Activated naive CD4-positive, alpha-beta T cell treated with anti-CD3 and anti-CD28 coated beads, Interleukin-2, amount 10 ng/mL, durations not matched to agents 7 days and 5 days (primary cell): ENCODE measurements around the gene BFSP1.

ENCODE experiments used
- CTCF ChIA-PET: fragments of 350-600 bp; sonication (Branson Sonifier 250); formaldehyde crosslinking; loops from one replicate; lab custom pipeline; 2021; ENCODE audit warnings: antibody characterized with exemption; lab: Charles Lee
- DNase-seq: peaks from one replicate; pipeline ENCODE4 v3.0.0-alpha.2; 2020
- H3K27ac Mint-ChIP-seq: one replicate; pipeline ENCODE4 v1.8.0; 2021; ENCODE audit warnings: mild to moderate bottlenecking, moderate library complexity, mixed read lengths
- H3K27me3 Mint-ChIP-seq: one replicate; pipeline ENCODE4 v1.8.0; 2021; ENCODE audit warnings: mild to moderate bottlenecking, mixed read lengths
- H3K36me3 Mint-ChIP-seq: one replicate; pipeline ENCODE4 v1.8.0; 2021; ENCODE audit warnings: mixed read lengths
- H3K4me1 Mint-ChIP-seq: one replicate; pipeline ENCODE4 v1.8.0; 2021; ENCODE audit warnings: mixed read lengths
- H3K4me3 Mint-ChIP-seq: one replicate; pipeline ENCODE4 v1.8.0; 2021; ENCODE audit warnings: mild to moderate bottlenecking, moderate library complexity, mixed read lengths
- H3K9me3 Mint-ChIP-seq: one replicate; pipeline ENCODE4 v1.8.0; 2021; ENCODE audit warnings: mixed read lengths

The BFSP1 gene

DNA sequence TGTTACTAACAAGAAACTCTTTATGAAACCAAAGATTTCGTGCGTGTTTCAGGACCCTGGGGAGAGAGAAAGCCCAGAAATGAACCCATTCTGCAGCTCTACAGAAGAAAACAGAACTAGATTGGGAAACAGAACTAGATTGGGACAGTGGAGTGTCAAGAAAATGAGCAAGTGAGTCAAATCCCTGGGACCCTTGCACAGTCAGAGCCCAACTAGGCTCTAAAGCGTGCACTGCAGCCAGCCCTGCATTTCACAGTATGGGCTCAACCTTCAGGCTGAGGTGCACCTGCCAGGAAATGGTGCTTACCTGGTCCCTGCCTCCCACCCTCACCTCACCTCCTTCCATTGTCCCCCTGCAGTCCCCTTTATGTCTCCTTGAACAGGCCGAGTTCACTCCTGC, 39.7 kb downstream of the BFSP1 start:
- Mint-ChIP-seq H3K27ac (no peak overlapping the region), H3K4me1 (no peaks in the 10 kb centered on the region), H3K9me3 (no peaks in the 10 kb centered on the region), H3K36me3 (no peaks in the 10 kb centered on the region), H3K4me3 (no peak overlapping the region), H3K27me3 (peaks cover 47% of the 10 kb centered on the region)
- CTCF ChIA-PET, result no interaction called here
- DNase-seq, result no peak

GRCh38 chr20:17491041-17491440, 40.1 kb downstream of the BFSP1 start:
- Mint-ChIP-seq H3K27me3 (peaks cover 48% of the 10 kb centered on the region), H3K4me3 (no peak overlapping the region), H3K9me3 (no peaks in the 10 kb centered on the region), H3K4me1 (no peaks in the 10 kb centered on the region), H3K36me3 (no peaks in the 10 kb centered on the region), H3K27ac (no peak overlapping the region)
- CTCF ChIA-PET, result no interaction called here
- DNase-seq, result no peak

DNA sequence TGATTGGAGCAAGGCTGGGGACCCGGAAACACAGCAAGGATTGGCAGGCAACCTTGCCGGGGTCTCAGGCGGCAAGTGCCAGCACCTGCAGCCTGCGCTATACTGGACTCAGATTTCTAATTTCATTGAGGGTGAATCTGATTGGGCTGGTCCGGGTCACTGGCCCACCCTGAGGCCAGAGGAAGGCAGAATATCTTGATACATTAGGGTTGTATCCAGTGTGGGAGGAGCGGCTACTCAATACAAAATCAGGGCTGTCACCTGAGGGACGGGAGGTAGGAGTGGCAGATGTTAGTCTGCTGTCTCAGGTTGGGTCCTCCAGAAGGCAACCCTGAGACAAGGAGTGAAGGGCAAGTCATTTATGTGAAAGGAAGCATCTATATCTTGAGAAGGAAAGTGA, 40.7 kb downstream of the BFSP1 start:
- Mint-ChIP-seq H3K27ac (no peak overlapping the region), H3K4me1 (no peaks in the 10 kb centered on the region), H3K27me3 (peaks cover 42% of the 10 kb centered on the region)

GRCh38 chr20:17488916-17489600, 42.1 kb downstream of the BFSP1 start:
- Mint-ChIP-seq H3K9me3 (no peaks in the 10 kb centered on the region), H3K27me3 (peaks cover 39% of the 10 kb centered on the region), H3K27ac (no peak overlapping the region), H3K4me1 (no peaks in the 10 kb centered on the region), H3K36me3 (no peaks in the 10 kb centered on the region), H3K4me3 (no peak overlapping the region)
- CTCF ChIA-PET, result no interaction called here
- DNase-seq, result no peak

More for the DNA sequence above, 40.7 kb downstream of the BFSP1 start:
- Mint-ChIP-seq H3K9me3 (no peaks in the 10 kb centered on the region), H3K4me3 (no peak overlapping the region), H3K36me3 (no peaks in the 10 kb centered on the region)
- CTCF ChIA-PET, result no interaction called here
- DNase-seq, result no peak

DNA sequence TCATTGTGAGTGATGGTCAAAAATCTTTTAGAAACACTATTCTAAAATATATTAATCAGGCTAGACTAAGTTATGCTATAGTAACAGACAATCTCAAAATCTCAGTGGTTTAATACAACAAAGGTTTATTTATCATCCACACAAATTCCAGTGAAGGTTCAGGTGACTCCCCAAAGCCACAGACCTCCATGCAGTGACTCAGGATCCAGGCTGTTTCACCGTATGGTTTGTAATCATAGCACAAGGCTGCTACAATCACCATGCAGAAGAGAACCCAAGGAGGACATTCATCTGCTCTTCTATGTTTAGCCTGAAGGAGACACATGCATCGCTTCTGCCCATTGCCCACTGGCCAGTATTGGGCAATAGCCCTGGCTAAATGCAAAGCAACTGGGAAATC, 46.2 kb downstream of the BFSP1 start:
- no peak for DNase-seq
- H3K27me3 Mint-ChIP-seq, result peaks cover 42% of the 10 kb centered on the region
- H3K4me1 Mint-ChIP-seq, result no peaks in the 10 kb centered on the region
- no peak overlapping the region for H3K4me3 Mint-ChIP-seq
- H3K9me3 Mint-ChIP-seq, result no peaks in the 10 kb centered on the region
- no peak overlapping the region for H3K27ac Mint-ChIP-seq
- no peaks in the 10 kb centered on the region for H3K36me3 Mint-ChIP-seq
- CTCF ChIA-PET, result no interaction called here

GRCh38 chr20:17482536-17482935, 48.6 kb downstream of the BFSP1 start:
- peaks cover 38% of the 10 kb centered on the region for H3K27me3 Mint-ChIP-seq
- no peaks in the 10 kb centered on the region for H3K9me3 Mint-ChIP-seq
- no peaks in the 10 kb centered on the region for H3K36me3 Mint-ChIP-seq
- CTCF ChIA-PET, result no interaction called here
- DNase-seq, result no peak
- H3K4me3 Mint-ChIP-seq, result no peak overlapping the region
- no peak overlapping the region for H3K27ac Mint-ChIP-seq
- no peaks in the 10 kb centered on the region for H3K4me1 Mint-ChIP-seq

- Mint-ChIP-seq H3K27ac (no peak overlapping the region), H3K27me3 (peaks cover 29% of the 10 kb centered on the region), H3K4me1 (no peaks in the 10 kb centered on the region), H3K9me3 (no peaks in the 10 kb centered on the region), H3K36me3 (no peaks in the 10 kb centered on the region), H3K4me3 (no peak overlapping the region)
- CTCF ChIA-PET, result interaction anchor here (0.6 kb wide), 1 partner anchor 24 kb away, joined by 3 read pairs; no protein-coding TSS in a partner anchor
- no peak for DNase-seq
Measured at GRCh38 chr20:17481661-17482060, 49.5 kb downstream of the BFSP1 start.

DNA sequence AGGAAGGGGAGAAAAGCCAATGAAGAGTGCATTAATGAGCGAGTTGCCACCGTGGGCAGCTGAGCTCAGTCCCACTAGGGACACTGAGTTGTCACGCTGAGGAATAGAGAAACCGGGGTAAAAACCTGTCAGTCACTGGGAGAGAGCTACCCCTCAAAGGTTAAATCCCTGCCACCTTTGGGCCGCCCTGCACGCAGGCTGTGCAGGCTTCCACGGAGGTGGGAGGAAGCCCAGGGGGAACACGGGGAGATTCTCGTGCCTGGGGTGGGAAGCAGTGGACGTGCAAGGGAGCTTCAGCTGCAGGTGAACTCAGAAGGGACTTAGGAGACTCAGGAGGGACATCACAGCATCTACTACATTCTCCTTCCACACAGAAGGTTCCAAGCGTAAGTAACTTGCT, 50.5 kb downstream of the BFSP1 start:
- CTCF ChIA-PET, result no interaction called here
- Mint-ChIP-seq H3K4me1 (no peaks in the 10 kb centered on the region), H3K27me3 (peaks cover 27% of the 10 kb centered on the region), H3K4me3 (no peak overlapping the region), H3K9me3 (no peaks in the 10 kb centered on the region), H3K36me3 (no peaks in the 10 kb centered on the region), H3K27ac (no peak overlapping the region)
- no peak for DNase-seq

GRCh38 chr20:17479063-17479657, 52.0 kb downstream of the BFSP1 start:
- DNase-seq, result no peak
- no peak overlapping the region for H3K27ac Mint-ChIP-seq
- no peaks in the 10 kb centered on the region for H3K4me1 Mint-ChIP-seq
- CTCF ChIA-PET, result no interaction called here
- no peaks in the 10 kb centered on the region for H3K36me3 Mint-ChIP-seq
- H3K27me3 Mint-ChIP-seq, result peaks cover 22% of the 10 kb centered on the region
- no peak overlapping the region for H3K4me3 Mint-ChIP-seq
- H3K9me3 Mint-ChIP-seq, result no peaks in the 10 kb centered on the region

- Mint-ChIP-seq H3K36me3 (no peaks in the 10 kb centered on the region), H3K27me3 (peaks cover 9% of the 10 kb centered on the region), H3K27ac (no peak overlapping the region), H3K4me1 (no peaks in the 10 kb centered on the region), H3K4me3 (no peak overlapping the region), H3K9me3 (no peaks in the 10 kb centered on the region)
- no peak for DNase-seq
- CTCF ChIA-PET, result no interaction called here
Measured at GRCh38 chr20:17473659-17474058, 57.5 kb downstream of the BFSP1 start.

DNA sequence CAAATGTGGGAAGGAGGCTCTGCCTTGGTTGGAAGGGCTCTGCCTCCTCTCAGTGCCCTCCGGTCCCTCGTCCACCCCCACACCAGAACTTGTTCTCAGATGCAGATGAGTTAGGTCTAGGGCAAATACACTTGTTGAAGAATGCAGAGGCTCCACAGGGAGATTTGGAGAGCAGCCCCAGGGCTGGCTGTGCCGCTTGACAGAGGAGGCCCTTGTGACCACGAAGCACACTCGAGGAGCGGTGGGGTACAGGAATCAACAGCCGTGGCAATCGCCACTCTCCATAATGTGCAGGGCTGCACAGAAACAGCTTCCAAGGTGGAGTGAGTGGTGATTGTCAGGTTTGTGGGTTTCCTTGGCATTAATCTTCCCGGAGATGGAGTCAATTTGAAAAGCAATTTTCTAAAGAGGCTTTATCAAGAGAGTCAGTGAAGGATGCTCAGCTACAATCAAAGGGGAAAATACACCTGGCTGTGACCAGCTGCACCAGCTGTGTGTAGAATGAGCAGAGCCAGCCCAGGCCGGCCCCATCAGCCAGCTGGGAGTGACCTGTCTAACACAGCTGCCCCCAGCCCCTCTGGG, 59.5 kb downstream of the BFSP1 start:
- Mint-ChIP-seq H3K27me3 (peaks cover 9% of the 10 kb centered on the region), H3K27ac (no peak overlapping the region), H3K4me3 (no peak overlapping the region), H3K4me1 (no peaks in the 10 kb centered on the region), H3K9me3 (no peaks in the 10 kb centered on the region), H3K36me3 (no peaks in the 10 kb centered on the region)
- CTCF ChIA-PET, result no interaction called here
- no peak for DNase-seq

DNA sequence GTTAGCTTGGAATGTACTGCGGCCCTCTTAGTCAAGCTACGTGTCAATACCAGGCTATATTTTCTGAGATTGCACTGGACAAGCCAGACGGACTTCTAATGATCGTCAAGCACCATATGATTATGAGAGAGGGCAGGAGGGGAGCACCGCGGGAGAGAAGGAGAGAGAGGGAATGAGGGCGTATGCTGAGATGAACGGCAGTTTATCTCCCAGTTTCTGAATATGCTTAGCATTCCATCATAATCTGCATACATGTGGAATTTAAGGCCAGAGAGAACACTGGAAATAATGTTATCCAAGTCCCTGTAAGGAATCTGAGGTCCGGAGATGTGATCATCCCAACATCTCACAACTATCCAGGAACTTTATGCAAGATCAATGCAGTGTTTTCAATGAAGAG, 60.2 kb downstream of the BFSP1 start:
- Mint-ChIP-seq H3K36me3 (no peaks in the 10 kb centered on the region), H3K9me3 (no peaks in the 10 kb centered on the region), H3K4me1 (no peaks in the 10 kb centered on the region), H3K27me3 (peaks cover 8% of the 10 kb centered on the region), H3K4me3 (no peak overlapping the region), H3K27ac (no peak overlapping the region)
- CTCF ChIA-PET, result no interaction called here
- no peak for DNase-seq

GRCh38 chr20:17470521-17470920, 60.7 kb downstream of the BFSP1 start:
- CTCF ChIA-PET, result no interaction called here
- no peak for DNase-seq
- Mint-ChIP-seq H3K4me1 (no peaks in the 10 kb centered on the region), H3K9me3 (no peaks in the 10 kb centered on the region), H3K27ac (peak overlapping the region; percentile 21), H3K4me3 (no peak overlapping the region), H3K36me3 (no peaks in the 10 kb centered on the region), H3K27me3 (peaks cover 5% of the 10 kb centered on the region)

- H3K27ac Mint-ChIP-seq, result no peak overlapping the region
- DNase-seq, result no peak
- CTCF ChIA-PET, result no interaction called here
- H3K27me3 Mint-ChIP-seq, result peaks cover 5% of the 10 kb centered on the region
- no peaks in the 10 kb centered on the region for H3K4me1 Mint-ChIP-seq
- no peaks in the 10 kb centered on the region for H3K9me3 Mint-ChIP-seq
- H3K36me3 Mint-ChIP-seq, result no peaks in the 10 kb centered on the region
- H3K4me3 Mint-ChIP-seq, result no peak overlapping the region
Measured at GRCh38 chr20:17469246-17470030, 61.7 kb downstream of the BFSP1 start.
